Measurements from ENCODE around the gene HSD17B12. TPM values are rescaled to one million over a fixed set of nuclear protein-coding genes. Genes with fewer than 3 reads are reported as not detected.

Gene HSD17B12
- polyA plus RNA-seq, 4 donors: 20.5 to 89.4 (median 45.9) TPM

Other genes with a start within 250 kb of the HSD17B12 start
- 10 to 100 TPM; 29.7 to 40.3 (median 34.6) TPM for gene ALKBH3, start 200.1 kb downstream of the HSD17B12 start, polyA plus RNA-seq

All from small intestine (tissue), 4 donors.